ENCODE measurements around the gene PFDN1.

The PFDN1 gene

GRCh38 chr5:140258016-140258415, 44.9 kb downstream of the PFDN1 start:
- DNase-seq, result no peak

DNA sequence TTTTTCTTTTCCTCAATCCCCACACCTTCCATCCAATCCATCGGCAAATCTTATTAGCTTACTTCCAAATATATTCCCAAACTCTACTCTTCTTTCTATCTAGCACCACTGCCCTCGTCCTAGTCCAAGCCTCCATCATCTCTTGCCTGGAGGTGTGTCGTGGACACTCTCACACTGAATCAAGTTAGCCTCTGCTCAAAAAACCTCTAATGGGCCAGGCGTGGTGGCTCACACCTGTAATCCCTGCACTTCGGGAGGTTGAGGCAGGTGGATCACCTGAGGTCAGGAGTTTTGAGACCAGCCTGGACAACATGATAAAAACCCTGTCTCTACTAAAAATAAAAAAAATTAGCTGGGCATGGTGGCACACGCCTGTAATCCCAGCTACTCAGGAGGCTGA, 46.2 kb downstream of the PFDN1 start:
- no peak for DNase-seq

- no peak for DNase-seq
Measured at GRCh38 chr5:140255460-140256157, 47.3 kb downstream of the PFDN1 start.

- no peak for DNase-seq
Measured at GRCh38 chr5:140253985-140254384, 48.9 kb downstream of the PFDN1 start.

- DNase-seq, result no peak
Measured at GRCh38 chr5:140252470-140253126, 50.3 kb downstream of the PFDN1 start.

GRCh38 chr5:140251527-140251973, 51.4 kb downstream of the PFDN1 start:
- peak; percentile 94 for DNase-seq

GRCh38 chr5:140250386-140250785, 52.5 kb downstream of the PFDN1 start:
- DNase-seq, result no peak

GRCh38 chr5:140249536-140249935, 53.4 kb downstream of the PFDN1 start:
- DNase-seq, result peak; percentile 32

GRCh38 chr5:140248414-140248813, 54.5 kb downstream of the PFDN1 start:
- no peak for DNase-seq

DNA sequence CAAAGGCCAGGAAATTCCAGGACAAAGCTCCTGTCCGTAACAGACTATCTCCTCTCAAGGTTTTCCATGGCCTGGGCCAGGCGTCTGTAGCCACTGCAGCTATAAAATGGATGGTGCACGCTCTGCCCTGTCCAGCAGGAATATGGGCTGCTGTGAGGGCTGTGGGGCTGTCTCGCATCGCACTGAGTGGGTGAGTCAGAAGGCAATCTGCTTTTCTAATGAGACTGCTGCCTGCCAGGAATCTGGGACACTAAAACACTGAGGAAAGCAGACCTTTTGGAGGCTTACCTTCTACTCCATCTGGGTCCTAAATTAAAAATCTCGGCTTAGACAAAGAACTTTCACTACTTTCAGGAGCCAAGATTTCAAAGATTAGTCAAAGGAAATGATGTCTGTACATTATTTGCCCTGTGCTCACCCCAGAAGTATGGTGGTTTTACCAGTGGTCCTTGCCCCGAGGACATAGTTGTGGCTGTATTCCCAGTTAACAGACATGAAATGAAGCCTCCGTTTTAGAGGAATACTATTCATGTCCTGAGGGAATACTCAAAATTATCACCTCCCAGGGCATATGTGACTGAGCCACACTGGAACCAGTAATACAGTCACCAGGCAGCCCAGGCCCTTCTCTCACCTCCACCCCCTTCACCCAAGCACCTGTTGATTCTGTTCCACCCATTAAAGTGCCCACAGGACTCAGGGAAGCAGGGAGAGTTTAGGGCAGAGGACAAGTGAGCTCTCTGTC, 56.4 kb downstream of the PFDN1 start:
- no peak for DNase-seq

- no peak for DNase-seq
Measured at GRCh38 chr5:140245926-140246325, 57.0 kb downstream of the PFDN1 start.

DNA sequence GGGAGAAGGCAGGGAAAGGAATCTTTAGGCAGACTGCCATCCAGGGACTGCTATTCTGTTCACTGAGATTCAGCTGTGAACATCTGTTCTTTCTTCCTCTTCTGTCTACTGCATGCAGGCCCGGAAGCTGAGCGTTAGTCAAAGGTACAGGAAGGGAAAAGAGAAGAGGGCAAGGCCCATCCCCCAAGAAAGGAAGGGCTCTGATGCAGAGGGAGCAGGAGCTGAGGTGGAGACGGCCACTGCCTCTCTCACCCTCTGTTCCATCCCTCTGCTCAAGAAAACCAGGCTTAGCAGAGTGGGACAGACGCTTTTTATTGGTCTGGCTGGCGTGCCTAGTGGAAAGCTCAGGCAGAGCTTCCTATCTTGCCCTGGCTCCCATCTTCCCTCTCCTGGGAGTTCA, 57.6 kb downstream of the PFDN1 start:
- DNase-seq, result no peak

DNA sequence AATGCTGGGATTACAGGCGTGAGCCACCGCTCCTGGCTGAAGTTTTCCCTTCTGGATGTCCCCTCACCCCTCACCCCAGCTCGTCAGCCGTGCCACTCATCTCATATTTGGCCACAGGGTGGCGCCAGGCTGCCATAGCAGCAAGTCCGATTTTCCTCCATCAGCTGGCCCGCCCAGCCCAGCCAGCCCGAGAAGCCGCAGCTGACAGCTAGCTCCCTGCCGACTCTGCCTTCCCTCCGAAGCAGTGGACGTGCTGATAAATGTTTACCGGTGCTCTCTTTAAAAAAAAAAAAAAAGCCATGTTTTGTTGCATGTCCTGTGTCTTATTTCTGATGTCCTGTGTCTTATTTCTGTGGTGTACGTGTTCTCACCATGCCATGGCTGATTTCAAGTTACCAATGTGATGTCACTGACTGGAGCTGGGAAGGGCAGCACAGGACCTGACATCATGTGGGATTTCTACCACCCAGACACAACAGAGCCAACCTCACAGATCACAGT, 58.3 kb downstream of the PFDN1 start:
- DNase-seq, result peak; percentile 87

DNA sequence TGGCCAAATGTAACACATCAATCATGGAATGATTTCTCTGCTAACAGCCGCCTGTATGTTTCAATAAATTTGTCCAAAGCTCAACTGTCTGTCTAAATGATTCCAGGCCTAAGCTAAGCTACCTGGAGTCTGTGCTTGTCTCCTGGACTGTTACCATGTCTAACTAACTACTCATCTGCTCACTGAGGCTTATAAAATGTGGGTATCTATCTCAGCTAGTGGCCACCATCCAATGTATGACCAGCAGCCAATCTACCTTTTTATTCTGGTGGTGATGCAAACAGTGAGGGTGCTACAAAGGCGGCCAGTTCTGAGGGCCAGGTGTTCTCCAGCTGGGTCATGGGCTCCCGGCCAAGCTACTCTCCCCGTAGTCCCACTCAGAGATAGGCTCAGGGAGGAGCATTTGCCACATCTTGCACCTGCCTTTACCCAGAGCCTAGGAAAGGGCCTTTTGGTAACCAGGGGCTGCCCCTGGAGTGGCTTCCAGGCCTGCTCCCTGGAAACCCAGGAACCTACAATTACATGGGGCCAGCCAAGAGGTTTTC, 59.1 kb downstream of the PFDN1 start:
- no peak for DNase-seq

GRCh38 chr5:140242890-140243585, 59.9 kb downstream of the PFDN1 start:
- DNase-seq, result no peak

DNA sequence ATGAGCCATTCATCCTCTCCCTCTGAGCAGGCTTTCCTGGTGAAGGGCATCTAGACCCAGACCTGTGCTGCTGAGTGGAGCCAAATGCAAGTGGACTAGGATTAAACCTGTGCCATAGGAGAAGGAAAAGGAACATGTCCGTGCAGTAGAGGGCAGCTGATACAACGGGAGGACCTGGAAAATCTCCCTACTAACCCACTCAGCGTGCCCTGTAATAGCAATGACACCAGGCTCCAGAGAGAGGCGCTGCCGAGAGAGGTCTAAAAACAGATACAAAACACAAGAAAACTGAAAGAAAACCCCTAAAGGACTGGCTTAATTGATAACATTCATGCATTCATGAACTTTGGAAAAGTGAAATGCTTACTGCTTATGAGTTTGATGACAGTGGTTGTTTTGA, 60.8 kb downstream of the PFDN1 start:
- DNase-seq, result no peak

DNA sequence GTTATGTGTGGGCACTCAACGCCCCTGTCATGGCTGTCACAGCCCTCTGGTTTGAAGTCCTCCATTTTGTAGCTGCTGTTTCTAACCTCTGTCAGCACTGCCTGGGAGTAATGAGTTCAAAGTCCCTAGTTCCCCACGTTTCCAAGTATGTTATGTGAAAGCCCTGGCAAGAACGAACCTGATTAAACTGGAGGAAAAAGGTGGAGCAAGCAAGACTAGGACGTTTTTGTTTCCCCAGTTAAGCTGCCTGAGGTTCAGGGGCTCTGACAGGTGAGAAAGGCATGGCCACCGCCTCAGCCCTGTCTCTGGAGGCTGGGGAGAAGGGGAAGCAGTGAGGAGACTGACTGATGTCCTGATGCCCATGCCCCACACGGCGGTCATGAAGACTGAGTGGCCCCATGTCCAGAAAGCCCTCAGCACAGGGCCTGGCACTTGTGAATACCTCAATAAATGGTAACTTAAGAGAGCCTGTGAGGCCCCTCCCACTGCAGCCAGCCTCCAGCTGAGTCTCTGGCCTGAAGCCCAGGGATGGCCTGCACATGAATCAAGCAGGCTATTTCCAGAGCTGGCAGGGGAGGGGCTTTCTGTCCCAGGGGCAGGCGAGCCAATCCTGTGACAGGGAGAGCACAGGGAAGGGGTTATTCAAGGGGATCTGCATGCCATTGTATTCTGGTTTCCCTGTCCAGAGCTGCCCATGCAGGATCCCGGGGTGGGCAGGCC, 61.8 kb downstream of the PFDN1 start:
- DNase-seq, result no peak

GRCh38 chr5:140239939-140240700, 62.8 kb downstream of the PFDN1 start:
- DNase-seq, result peak; percentile 76

GRCh38 chr5:140239461-140239860, 63.4 kb downstream of the PFDN1 start:
- DNase-seq, result no peak

GRCh38 chr5:140238756-140239155, 64.1 kb downstream of the PFDN1 start:
- DNase-seq, result no peak

DNA sequence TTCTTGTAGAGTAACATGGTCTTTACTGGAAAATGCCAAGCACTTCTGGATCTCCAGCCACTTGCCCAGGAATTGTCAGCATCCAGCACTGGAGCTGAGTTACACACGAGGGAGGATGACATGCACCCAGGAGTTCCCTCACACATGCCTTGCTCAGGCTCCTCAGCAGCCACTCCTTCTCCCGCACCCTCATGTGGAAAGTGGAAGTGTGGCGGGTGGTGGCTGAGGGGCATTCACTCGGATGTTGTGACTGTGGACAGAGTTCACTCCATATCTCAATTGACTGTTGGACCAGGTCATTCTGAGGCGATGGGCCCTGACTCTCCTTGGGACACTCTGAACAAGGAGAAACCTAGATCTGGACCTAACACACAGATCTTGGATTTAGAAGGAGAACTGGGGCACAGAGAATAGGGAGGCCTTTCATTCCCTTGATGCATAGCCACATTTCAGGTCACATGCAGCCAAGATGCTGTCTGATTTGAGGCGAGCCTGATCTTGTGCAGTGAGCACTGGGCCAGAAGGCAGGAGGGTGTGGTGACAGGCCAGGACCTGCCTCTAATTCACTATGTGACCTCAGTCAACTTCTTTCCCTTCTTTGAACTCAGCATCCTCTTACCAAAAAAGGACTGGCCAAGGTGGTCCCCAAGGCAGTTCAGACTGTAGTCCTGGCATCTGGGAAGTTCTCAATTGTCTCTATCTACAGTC, 65.9 kb downstream of the PFDN1 start:
- DNase-seq, result no peak
